ENCODE data around the gene HYAL2.

- TF ChIP-seq, protein P1, sequence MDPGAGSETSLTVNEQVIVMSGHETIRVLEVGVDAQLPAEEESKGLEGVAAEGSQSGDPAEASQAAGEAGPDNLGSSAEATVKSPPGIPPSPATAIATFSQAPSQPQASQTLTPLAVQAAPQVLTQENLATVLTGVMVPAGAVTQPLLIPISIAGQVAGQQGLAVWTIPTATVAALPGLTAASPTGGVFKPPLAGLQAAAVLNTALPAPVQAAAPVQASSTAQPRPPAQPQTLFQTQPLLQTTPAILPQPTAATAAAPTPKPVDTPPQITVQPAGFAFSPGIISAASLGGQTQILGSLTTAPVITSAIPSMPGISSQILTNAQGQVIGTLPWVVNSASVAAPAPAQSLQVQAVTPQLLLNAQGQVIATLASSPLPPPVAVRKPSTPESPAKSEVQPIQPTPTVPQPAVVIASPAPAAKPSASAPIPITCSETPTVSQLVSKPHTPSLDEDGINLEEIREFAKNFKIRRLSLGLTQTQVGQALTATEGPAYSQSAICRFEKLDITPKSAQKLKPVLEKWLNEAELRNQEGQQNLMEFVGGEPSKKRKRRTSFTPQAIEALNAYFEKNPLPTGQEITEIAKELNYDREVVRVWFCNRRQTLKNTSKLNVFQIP (CRISPR knock-in tag; IDR thresholded peaks at IDR 0.05; ENCODE audit: borderline replicate concordance, low read depth), result no peak
- TF ChIP-seq GLIS3 (CRISPR knock-in tag; IDR thresholded peaks at IDR 0.05), result no peak
- TF ChIP-seq TOX (CRISPR knock-in tag; IDR thresholded peaks at IDR 0.05; ENCODE audit: borderline replicate concordance), result no peak
- TF ChIP-seq PPARA (CRISPR knock-in tag; IDR thresholded peaks at IDR 0.05; ENCODE audit: borderline replicate concordance), result no peak
- TF ChIP-seq, protein P2, sequence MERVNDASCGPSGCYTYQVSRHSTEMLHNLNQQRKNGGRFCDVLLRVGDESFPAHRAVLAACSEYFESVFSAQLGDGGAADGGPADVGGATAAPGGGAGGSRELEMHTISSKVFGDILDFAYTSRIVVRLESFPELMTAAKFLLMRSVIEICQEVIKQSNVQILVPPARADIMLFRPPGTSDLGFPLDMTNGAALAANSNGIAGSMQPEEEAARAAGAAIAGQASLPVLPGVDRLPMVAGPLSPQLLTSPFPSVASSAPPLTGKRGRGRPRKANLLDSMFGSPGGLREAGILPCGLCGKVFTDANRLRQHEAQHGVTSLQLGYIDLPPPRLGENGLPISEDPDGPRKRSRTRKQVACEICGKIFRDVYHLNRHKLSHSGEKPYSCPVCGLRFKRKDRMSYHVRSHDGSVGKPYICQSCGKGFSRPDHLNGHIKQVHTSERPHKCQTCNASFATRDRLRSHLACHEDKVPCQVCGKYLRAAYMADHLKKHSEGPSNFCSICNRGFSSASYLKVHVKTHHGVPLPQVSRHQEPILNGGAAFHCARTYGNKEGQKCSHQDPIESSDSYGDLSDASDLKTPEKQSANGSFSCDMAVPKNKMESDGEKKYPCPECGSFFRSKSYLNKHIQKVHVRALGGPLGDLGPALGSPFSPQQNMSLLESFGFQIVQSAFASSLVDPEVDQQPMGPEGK (CRISPR knock-in tag; IDR thresholded peaks at IDR 0.05; ENCODE audit: borderline replicate concordance), result no peak
- TF ChIP-seq ARNTL (CRISPR knock-in tag; IDR thresholded peaks at IDR 0.05; ENCODE audit: borderline replicate concordance, low read depth), result no peak
- no peak for TF ChIP-seq ZFP30 (CRISPR knock-in tag; IDR thresholded peaks at IDR 0.05)
- no peak for TF ChIP-seq SNAI2 (CRISPR knock-in tag; IDR thresholded peaks at IDR 0.05)
Observed at GRCh38 chr3:50320853-50321335, 1.7 kb downstream of the HYAL2 start.

Measured in SK-N-SH treated with all-trans-retinoic acid at 6 μM for 48 hours (cell line).